HG02759 (cell line): ENCODE results near the gene MEN1.
"Not testable (repeated sequence)": the region's sequence is repeated elsewhere in the genome, so short reads cannot be mapped to it uniquely, and the experiment has no call there.

Experiments used
- ATAC-seq: cut with Tn5 transposase; IDR thresholded peaks from one replicate; pipeline ENCODE4 v1.9.1; 2021; ENCODE audit warnings: mild to moderate bottlenecking, moderate library complexity; ENCODE audit not compliant: unreplicated experiment

MEN1 gene

DNA sequence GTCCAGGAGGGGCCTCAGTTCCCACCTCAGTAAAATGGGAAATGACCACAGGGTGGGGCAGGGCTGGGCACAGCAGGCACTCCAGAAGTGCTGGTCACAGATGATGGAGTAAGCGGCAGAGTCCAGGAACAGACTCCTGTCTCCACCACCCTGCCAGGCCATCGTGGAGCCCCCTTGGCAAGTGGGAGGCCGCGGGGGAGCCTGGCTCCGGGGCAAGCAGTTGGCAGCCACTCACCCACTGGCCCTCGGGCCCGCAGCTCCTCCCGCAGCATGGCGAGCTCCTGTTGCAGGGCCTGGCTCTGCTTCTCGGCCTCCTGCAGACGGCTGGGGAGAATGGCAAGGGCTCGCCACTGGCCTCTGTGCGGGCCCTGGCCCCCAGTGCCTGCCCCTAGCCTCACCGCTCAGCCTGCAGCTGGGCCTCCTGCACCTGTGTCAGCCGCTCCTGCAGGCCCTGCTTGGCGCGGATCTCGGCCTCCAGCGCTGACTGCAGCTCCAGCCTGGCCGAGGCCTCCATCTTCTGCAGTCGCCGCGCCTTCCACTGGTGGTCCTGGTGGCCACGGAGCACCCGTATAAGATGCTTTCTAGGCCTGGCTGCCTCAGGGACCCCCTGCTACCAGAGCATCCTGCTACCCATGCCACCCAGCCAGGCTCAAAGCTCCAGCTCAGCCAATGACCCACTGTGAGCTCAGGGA lies 23.8 kb upstream of the MEN1 start:
- no peak for ATAC-seq

- no peak for ATAC-seq
These were observed 23.2 kb upstream of the MEN1 start for GRCh38 chr11:64833509-64833908.

- ATAC-seq = no peak
These were observed 22.8 kb upstream of the MEN1 start for GRCh38 chr11:64833198-64833502.

DNA sequence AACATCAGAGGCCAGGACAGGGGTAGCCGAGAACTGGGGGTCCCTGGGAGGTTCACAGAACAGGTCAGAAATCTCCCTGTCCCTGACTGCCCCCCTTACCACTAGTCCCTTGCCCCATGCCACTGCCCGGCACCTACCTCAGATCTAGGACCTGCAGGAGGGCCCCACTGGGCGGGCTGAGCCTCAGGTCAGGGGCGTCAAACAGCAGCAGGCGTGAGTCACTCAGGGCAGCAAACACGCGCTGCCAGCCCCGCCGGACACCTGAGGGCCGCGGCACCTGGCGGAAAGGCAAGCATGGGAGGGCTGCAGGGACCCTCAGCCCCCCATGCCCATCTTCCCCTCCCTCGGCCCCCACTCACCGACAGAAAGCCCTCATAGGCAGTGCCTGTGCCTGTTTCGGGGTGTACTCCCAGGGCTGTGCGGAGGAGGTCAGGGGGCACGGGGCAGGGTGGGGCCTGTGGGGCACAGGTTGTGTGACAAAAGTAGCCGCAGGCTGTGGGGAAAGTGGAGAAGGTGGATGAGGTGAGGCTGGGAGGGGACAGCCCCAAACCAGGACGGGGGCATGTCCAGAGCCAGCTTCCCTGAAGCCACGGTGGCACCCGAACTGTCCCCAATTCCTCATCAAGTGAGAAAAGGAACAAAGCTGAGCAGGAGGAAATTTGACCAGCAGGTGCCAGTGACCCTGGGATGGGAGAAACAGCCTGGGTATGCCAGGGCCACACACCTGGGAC lies 22.3 kb upstream of the MEN1 start:
- ATAC-seq = no peak

DNA sequence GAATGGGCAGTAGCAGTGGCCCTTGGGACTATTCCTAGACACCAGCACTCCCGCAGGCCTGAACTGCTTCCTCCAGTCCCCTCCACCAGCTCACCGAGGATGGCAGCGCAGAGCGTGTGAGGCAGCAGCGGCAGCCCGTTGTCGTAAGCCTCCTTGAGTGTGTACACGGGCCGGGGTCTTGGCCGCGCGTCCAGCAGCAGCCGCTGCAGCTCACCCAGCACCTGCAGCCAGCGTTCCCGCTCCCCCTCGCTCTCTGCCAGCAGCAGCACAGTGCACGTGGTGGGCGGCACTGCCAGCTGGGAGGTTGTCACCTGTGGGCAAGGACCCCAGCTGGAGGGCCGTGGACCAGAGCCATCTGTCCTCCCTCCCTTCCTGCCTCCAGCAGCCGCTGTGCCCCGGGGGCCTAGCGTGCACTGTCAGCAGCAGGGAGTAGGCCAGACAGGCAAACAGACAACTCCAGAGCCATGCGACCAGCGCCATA lies 21.1 kb upstream of the MEN1 start:
- no peak for ATAC-seq

DNA sequence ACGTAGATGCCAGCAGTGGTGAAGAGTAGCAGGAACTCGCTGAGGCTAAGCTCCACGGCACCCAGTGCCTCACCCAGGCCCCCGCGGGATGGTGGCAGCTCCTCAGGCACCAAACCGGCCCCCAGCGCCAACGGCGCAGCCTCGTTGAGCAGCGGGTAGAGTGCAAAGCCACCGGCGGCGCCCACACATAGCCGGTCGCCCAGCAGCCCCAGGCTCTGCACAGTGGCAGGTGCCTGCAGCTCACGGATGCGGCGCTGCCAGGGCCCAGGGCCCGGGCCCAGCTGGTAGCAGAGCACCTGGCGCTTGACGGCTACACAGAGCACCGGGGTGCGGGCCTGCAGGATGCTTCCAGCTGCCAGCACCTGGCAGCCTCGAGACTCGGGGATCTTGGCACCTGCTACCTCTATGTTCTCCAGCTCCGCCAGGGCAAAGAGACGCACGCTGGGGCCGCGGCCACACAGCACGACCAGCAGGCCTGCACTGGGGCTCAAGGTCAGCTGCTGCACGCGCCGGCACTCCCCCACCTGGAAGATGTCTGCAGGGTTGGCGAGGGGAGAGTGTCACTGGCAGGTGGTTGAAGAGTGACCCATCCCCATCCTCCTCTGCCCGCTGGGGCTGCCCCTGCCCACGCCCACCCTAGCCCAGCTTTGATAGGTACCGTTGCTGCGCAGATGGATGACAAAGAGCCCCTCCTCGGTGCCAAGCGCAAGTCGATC lies 19.3 kb upstream of the MEN1 start:
- no peak for ATAC-seq

- ATAC-seq = no peak
These were observed 17.1 kb upstream of the MEN1 start for GRCh38 chr11:64827451-64827839.

DNA sequence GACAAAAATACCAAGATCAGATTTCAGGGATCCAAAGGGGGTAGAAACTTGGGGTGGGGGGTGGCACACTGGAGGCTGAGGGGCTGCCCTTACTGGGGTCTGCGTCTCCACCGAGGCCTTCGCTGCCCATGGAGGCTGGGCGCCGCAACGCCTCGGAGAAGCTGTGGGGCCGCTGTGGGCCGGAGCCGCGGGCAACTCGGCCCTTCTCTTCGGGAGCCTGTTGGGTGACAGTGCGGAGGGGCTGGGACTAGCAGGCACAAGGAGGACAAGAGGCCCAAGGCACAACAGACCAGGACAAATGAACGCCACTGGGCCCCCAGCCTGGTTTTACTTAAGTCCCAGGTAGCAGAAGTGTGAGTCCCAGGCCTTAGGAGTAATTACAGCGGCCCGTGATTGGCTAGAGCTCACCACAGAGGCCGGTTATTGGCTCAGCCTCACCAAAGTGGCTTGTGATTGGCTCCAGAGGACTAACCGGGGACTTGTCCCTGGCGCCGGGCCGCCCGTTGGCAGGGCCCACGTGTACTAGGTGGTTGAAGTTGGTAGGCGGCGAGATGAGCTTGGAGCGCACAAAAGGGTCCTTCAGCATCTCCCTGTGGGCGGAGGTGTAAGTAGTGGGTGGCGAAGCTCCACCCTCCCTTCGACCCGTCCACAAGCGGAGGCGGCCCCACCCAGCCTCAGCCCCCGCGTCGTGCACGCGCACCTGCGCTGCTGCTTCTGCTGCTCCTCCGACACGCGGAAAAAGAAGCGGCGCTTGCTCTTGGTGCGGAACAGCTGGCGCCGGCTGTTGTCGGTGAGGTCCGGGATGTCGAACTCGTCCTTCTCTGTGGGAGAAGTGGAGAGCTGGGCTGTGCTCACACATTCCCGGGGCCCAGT lies 16.5 kb upstream of the MEN1 start:
- no peak for ATAC-seq

- no peak for ATAC-seq
These were observed 15.7 kb upstream of the MEN1 start for GRCh38 chr11:64826062-64826461.

DNA sequence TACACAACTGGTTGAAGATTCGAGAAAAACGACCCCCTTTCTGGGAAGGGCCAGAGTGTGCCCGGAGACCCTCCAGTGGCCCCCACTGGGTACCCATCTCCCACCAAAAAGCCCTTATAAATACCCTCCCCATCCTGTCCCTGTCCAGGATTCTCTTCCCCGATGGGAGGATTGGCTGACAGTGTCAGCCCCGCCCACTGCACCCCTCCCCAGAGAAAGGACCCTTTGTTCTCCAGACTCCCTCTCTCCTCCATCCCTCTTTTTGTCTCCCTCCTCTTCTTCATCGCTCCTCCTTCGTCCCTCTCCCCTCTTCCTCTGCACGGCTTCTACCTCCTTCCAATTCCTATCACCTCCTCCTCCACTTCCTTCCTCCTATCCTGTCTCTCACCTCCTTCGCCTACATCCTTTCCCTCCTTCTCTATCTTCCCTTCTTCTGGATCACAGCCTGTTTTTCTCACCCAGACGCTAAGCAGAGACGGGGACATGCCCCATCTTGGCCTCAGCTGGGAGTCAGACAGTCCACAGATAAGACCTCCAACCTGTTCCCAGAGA lies 13.3 kb upstream of the MEN1 start:
- ATAC-seq = no peak

DNA sequence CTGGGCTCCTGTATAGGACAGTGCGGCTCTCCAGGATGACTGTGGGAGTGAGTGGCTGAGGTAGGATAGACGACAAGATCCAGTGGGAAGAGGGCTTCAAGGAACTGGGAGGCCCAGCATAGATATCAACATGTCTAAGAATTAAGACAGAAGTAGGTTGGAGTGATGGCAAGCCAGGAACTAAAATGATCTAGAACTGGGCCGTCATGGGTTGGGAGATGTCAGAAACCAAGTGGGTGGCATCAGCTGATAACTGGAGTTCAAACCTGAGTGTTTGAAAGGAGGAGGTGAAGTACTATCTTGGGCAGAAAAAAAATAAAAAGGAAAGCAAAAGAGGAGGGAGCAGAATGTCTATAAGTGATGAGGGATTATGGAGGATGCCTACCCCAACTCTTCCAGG lies 7.1 kb upstream of the MEN1 start:
- ATAC-seq = no peak

DNA sequence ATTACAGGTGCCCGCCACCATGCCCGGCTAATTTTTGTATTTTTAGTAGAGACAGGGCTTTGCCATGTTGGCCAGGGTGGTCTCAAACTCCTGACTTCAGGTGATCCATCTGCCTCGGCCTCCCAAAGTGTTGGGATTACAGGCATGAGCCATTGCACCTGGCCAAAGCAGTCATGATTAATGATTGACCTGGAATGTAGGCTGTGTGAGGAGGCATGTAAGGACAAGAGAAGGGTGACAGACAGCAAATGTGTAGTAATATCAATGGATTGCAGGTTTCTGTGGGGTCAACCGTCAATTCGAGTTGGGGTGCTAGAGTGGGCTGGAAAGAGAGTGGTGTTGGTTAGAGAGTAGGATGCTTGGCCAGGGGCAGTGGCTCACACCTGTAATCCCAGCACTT lies 5.1 kb upstream of the MEN1 start:
- not testable (repeated sequence) for ATAC-seq

DNA sequence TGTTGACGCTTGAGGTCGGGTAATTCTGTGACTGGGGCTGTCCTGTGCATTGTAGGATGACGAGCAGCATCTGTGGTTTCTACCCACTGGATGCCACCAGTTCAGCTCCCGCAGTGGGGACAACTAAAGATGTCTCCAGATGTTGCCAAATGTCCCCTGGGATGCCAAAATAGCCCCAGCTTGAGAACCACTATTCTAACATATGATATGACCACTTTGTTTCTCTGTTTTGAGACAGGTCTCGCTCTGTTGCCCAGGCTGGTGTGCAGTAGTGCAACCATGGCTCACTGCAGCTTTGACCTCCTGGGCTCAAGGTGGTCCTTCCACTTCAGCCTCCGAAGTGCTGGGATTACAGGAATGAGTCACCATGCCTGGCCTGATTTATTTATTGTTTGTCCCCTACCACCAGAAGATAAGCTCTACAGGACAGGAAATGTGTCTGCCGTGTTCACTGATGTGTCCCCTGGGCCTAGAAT lies 4.4 kb upstream of the MEN1 start:
- peak; percentile 73 for ATAC-seq

GRCh38 chr11:64813826-64814225 lies 3.5 kb upstream of the MEN1 start:
- no peak for ATAC-seq

DNA sequence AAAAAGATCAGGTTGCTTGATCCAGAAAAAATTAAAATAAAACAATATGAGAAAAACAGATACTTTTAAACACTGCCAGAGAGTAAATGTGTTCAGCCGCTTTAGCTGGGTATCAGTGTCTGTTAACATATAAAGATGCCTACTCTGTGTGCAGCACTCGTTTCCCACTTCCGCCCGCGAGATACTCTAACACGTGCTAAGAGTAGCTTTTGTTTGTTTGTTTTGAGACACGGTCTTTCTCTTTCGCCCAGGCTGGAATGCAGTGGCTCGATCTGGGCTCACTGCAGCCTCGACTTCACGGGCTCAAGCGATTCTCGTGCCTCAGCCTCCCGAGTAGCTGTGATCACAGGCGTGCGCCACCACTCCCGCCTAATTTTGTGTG lies 531 bp upstream of the MEN1 start:
- no peak for ATAC-seq

DNA sequence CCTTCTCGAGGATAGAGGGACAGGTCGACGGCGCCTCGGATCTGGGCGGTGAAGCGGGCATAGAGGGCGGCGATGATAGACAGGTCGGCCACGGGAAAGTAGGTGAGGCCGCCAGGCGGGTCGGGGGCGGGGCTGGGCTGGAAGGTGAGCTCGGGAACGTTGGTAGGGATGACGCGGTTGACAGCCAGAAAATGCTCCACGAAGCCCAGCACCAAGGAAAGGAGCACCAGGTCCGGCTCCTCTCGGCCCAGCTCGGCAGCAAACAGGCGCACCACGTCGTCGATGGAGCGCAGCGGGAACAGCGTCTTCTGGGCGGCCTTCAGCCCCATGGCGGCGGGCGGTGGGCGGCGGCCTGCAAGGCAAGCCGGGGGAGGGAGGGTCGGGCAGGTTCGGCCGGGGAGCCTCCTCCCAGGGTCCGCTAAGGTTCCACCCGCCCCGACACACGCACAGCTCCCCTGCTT lies 540 bp downstream of the MEN1 start:
- ATAC-seq = no peak

- no peak for ATAC-seq
These were observed 4.9 kb downstream of the MEN1 start for GRCh38 chr11:64805481-64805880.

- no peak for ATAC-seq
These were observed 5.8 kb downstream of the MEN1 start for GRCh38 chr11:64804346-64805210.

DNA sequence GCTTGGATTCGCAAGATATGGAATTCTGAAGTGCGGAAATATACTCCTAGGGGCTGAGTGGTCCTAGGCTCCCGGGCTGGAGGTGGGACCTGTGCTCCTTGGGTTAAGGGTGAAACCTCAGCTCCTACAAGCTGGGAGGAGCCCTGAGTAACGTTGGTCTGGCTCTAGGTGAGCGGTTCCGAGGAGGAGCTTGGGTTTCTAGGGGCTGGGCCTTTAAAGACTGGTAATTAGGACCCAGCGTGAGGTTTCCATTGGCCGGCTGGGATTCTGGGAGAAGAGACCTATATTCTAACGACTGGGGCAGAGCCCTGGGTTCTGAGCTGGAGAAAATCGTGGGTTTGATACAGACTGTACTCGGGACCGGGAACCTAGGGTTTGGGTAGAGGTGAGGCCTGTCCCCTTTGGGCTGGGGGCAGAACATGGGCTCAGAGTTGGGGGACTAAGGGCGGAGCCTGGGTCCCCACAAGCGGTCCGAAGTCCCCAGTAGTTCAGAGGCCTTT lies 6.5 kb downstream of the MEN1 start:
- no peak for ATAC-seq
